HCT116 (cell line): Measurements from ENCODE around the gene MAPK10. TPM values are rescaled to one million over a fixed set of nuclear protein-coding genes. Genes with fewer than 3 reads are reported as not detected.

Experiments used
- ATAC-seq: fragments of 200-7000 bp; cut with Tn5 transposase; 2 replicates; pipeline ENCODE4 v1.9.1; 2020; ENCODE audit warnings: mild to moderate bottlenecking, moderate library complexity
- BruUV-seq: library from RNA; stranded (reverse); fragments of 400-500 nt; replicated peaks from 2 replicates; lab custom pipeline; 2021; lab: Mats Ljungman, UMichigan
- CTCF ChIA-PET: fragments of 300-600 bp; sonication (Branson Sonifier 250); formaldehyde crosslinking; loops from one replicate; lab custom pipeline; 2021; ENCODE audit warnings: antibody characterized with exemption; lab: Charles Lee
- POLR2A ChIA-PET: fragments of 300-600, 350-600 bp; sonication (Branson Sonifier 250); formaldehyde crosslinking; loops from one replicate; lab custom pipeline; 2021; ENCODE audit warnings: antibody characterized with exemption; lab: Charles Lee
- RAD21 ChIA-PET, 2 experiments: fragments of 300-600 bp; sonication (Branson Sonifier 250); formaldehyde crosslinking; loops; one replicate each; lab custom pipeline; 2023; ENCODE audit warnings: low total read pairs in 2 of 2; ENCODE audit not compliant: uncharacterized antibody in 2 of 2, unreplicated experiment in 2 of 2, low non-redundant PET in 1 of 2; lab: Charles Lee
- DNase-seq: peaks from one replicate; pipeline ENCODE4 v3.0.0-alpha.2; 2010; ENCODE audit warnings: low read depth, low spot score
- H2AFZ ChIP-seq: fragments of 200-600 bp; shearing (Covaris generic), sonication (generic); 2 replicates; pipeline ENCODE4 v1.6.1; 2017; ENCODE audit warnings: low read depth, mixed run types, mixed read lengths, antibody characterized with exemption, low read length; ENCODE audit not compliant: poor library complexity, severe bottlenecking
- H3K27ac ChIP-seq: 2 replicates; pipeline ENCODE4 v1.5.1; 2012; ENCODE audit warnings: low read depth, low read length
- H3K27me3 ChIP-seq: fragments of 200-600 bp; sonication (generic); 2 replicates; pipeline ENCODE4 v1.6.1; 2016; ENCODE audit warnings: mixed run types, low read length, mixed read lengths; ENCODE audit not compliant: insufficient read depth
- H3K36me3 ChIP-seq, 2 experiments: fragments of 200-500 bp in 1 of 2; fragments of 200-600 bp in 1 of 2; sonication (Bioruptor generic) in 1 of 2; sonication (generic) in 1 of 2; 2 replicates each; pipeline versions ENCODE4 v1.5.1 to v1.6.1; 2014 to 2016; ENCODE audit warnings: low read length in 2 of 2, inconsistent platforms in 1 of 2, mixed read lengths in 1 of 2, mixed run types in 1 of 2; ENCODE audit not compliant: insufficient read depth in 2 of 2, control insufficient read depth in 1 of 2
- H3K4me1 ChIP-seq, 2 experiments: fragments of 200-600 bp in 1 of 2; sonication (generic) in 1 of 2; 2 replicates each; pipeline versions ENCODE4 v1.5.1 to v1.6.1; 2012 to 2017; ENCODE audit warnings: low read length in 2 of 2, inconsistent platforms in 1 of 2, mild to moderate bottlenecking in 1 of 2, mixed read lengths in 1 of 2, mixed run types in 1 of 2, moderate library complexity in 1 of 2; ENCODE audit not compliant: insufficient read depth in 2 of 2, control insufficient read depth in 1 of 2
- H3K4me2 ChIP-seq: fragments of 200-600 bp; sonication (generic); 2 replicates; pipeline ENCODE4 v1.6.1; 2017; ENCODE audit warnings: mixed run types, low read length, mixed read lengths
- H3K4me3 ChIP-seq, 2 experiments: fragments of 200-600 bp in 1 of 2; sonication (generic) in 1 of 2; replicated peaks in 1 of 2; 2 replicates each; pipeline ENCODE4 v1.5.1; 2011 to 2016; ENCODE audit warnings: low read length in 2 of 2, control low read depth in 1 of 2, low read depth in 1 of 2, mild to moderate bottlenecking in 1 of 2, mixed read lengths in 1 of 2, mixed run types in 1 of 2
- H3K79me2 ChIP-seq: fragments of 200-600 bp; sonication (generic); 2 replicates; pipeline ENCODE4 v1.6.1; 2017; ENCODE audit warnings: mild to moderate bottlenecking, mixed run types, low read length, moderate library complexity, mixed read lengths; ENCODE audit not compliant: insufficient read depth
- H3K9ac ChIP-seq: fragments of 200-600 bp; sonication (generic); 2 replicates; pipeline ENCODE4 v1.6.1; 2016; ENCODE audit warnings: low read length, mixed read lengths
- H3K9me2 ChIP-seq: fragments of 200-600 bp; sonication (generic), shearing (Covaris generic); 2 replicates; pipeline ENCODE4 v1.6.1; 2017; ENCODE audit warnings: mixed run types, mild to moderate bottlenecking, moderate library complexity; ENCODE audit not compliant: insufficient read depth
- H3K9me3 ChIP-seq, 2 experiments: fragments of 200-500 bp in 1 of 2; fragments of 200-600 bp in 1 of 2; sonication (Bioruptor generic) in 1 of 2; sonication (generic) in 1 of 2; 2 replicates each; pipeline ENCODE4 v1.6.1; 2014 to 2017; ENCODE audit warnings: low read length in 2 of 2, mixed read lengths in 2 of 2, inconsistent platforms in 1 of 2, low read depth in 1 of 2, mild to moderate bottlenecking in 1 of 2, mixed run types in 1 of 2, moderate library complexity in 1 of 2; ENCODE audit not compliant: control insufficient read depth in 1 of 2, insufficient read depth in 1 of 2
- H4K20me1 ChIP-seq: fragments of 200-600 bp; sonication (generic), shearing (Covaris generic); 2 replicates; pipeline ENCODE4 v1.6.1; 2017; ENCODE audit warnings: mixed run types, mild to moderate bottlenecking, moderate library complexity; ENCODE audit not compliant: insufficient read depth
- ATF3 ChIP-seq: IDR thresholded peaks from 2 replicates; pipeline ENCODE4 v1.6.1; 2012
- CBX3 ChIP-seq: IDR thresholded peaks from 2 replicates; pipeline ENCODE4 v1.6.1; 2012; ENCODE audit warnings: low read depth
- CEBPB ChIP-seq: IDR thresholded peaks from 2 replicates; pipeline ENCODE4 v1.6.1; 2012; ENCODE audit warnings: low read depth
- CTCF ChIP-seq, 3 experiments: fragments of 200-600 bp in 1 of 3; sonication (generic) in 1 of 3; IDR thresholded peaks in 2 of 3; conservative IDR thresholded peaks in 1 of 3; 2 replicates each; pipeline ENCODE4 v1.5.1; 2012 to 2017; ENCODE audit warnings: low read depth in 2 of 3, low read length in 2 of 3, antibody characterized with exemption in 1 of 3, borderline replicate concordance in 1 of 3, control low read depth in 1 of 3, mild to moderate bottlenecking in 1 of 3, mixed read lengths in 1 of 3, mixed run types in 1 of 3, moderate library complexity in 1 of 3; ENCODE audit not compliant: insufficient read depth in 1 of 3
- EGR1 ChIP-seq: IDR thresholded peaks from 2 replicates; pipeline ENCODE4 v1.6.1; 2012; ENCODE audit warnings: low read depth
- ELF1 ChIP-seq: IDR thresholded peaks from 2 replicates; pipeline ENCODE4 v1.6.1; 2012; ENCODE audit warnings: low read depth, borderline replicate concordance
- EZH2 ChIP-seq: fragments of 200-600 bp; sonication (generic); IDR thresholded peaks from 2 replicates; pipeline ENCODE4 v1.6.1; 2017; ENCODE audit warnings: antibody characterized with exemption, mixed run types
- EZH2phosphoT487 ChIP-seq: fragments of 200-600 bp; IDR thresholded peaks from 2 replicates; pipeline ENCODE4 v1.6.1; 2018; ENCODE audit warnings: antibody characterized with exemption, borderline replicate concordance
- FOSL1 ChIP-seq: IDR thresholded peaks from 2 replicates; pipeline ENCODE4 v1.6.1; 2012; ENCODE audit warnings: low read depth
- JUND ChIP-seq: IDR thresholded peaks from 2 replicates; pipeline ENCODE4 v1.6.1; 2012
- POLR2A ChIP-seq: IDR thresholded peaks from 2 replicates; pipeline ENCODE4 v1.7.0; 2011; ENCODE audit warnings: borderline replicate concordance; ENCODE audit not compliant: insufficient read depth, insufficient read length; ENCODE audit errors: extremely low read depth
- POLR2AphosphoS5 ChIP-seq: IDR thresholded peaks from 2 replicates; pipeline ENCODE4 v1.6.1; 2011; ENCODE audit warnings: mild to moderate bottlenecking, low read depth, low read length, moderate library complexity
- RAD21 ChIP-seq: IDR thresholded peaks from 2 replicates; pipeline ENCODE4 v1.6.1; 2012; ENCODE audit warnings: low read depth, mild to moderate bottlenecking
- REST ChIP-seq: IDR thresholded peaks from 2 replicates; pipeline ENCODE4 v1.6.1; 2012; ENCODE audit warnings: low read depth
- SIN3A ChIP-seq: IDR thresholded peaks from 2 replicates; pipeline ENCODE4 v1.6.1; 2012; ENCODE audit warnings: low read depth
- SP1 ChIP-seq: IDR thresholded peaks from 2 replicates; pipeline ENCODE4 v1.6.1; 2012; ENCODE audit warnings: low read depth
- YY1 ChIP-seq: IDR thresholded peaks from 2 replicates; pipeline ENCODE4 v1.6.1; 2011; ENCODE audit warnings: low read length, low read depth, moderate library complexity, mild to moderate bottlenecking; ENCODE audit not compliant: insufficient replicate concordance; ENCODE audit errors: extremely low read depth
- ZBTB33 ChIP-seq: IDR thresholded peaks from 2 replicates; pipeline ENCODE4 v1.6.1; 2011; ENCODE audit warnings: mild to moderate bottlenecking, low read length, moderate library complexity; ENCODE audit not compliant: insufficient replicate concordance; ENCODE audit errors: extremely low read depth
- ZFX ChIP-seq: fragments of 450-650 bp; IDR thresholded peaks from 2 replicates; pipeline ENCODE4 v1.6.1; 2017
- ZNF274 ChIP-seq: fragments of 200-500 bp; sonication (Bioruptor generic); IDR thresholded peaks from 2 replicates; pipeline ENCODE4 v1.6.1; 2014; ENCODE audit warnings: mild to moderate bottlenecking, low read depth, low read length, inconsistent platforms
- intact Hi-C: fragments of 100-400 bp; cut with micrococcal nuclease; formaldehyde crosslinking; loops from 2 replicates; pipeline ENCODE4 v1.10.0; 2022
- total RNA-seq: library from RNA; stranded (reverse); gene quantifications from one replicate; pipeline ENCODE4 v1.2.1, GENCODE V29; 2021; ENCODE audit not compliant: unreplicated experiment

The MAPK10 gene
- total RNA-seq, 1 experiment from 2014 or later: 0.52 TPM

- TF ChIP-seq REST (no peak), YY1 (no peak), RAD21 (no peak), EZH2phosphoT487 (no peak), SP1 (no peak)
These were observed 242.0 kb downstream of the MAPK10 start (continued) for GRCh38 chr4:86117705-86118302.

- intact Hi-C loops: no loop called here
- BruUV-seq: no TSS peak
- TF ChIP-seq ZBTB33 (no peak), POLR2AphosphoS5 (no peak), CBX3 (no peak), ATF3 (no peak), ZFX (no peak), CEBPB (no peak), CTCF (IDR thresholded peaks at IDR 0.05 in 2 of 3, conservative IDR thresholded peaks at IDR 0.05 in 1 of 3; ENCODE audit: borderline replicate concordance in 1 of 3, insufficient read depth in 1 of 3, low read depth in 2 of 3, low read length in 2 of 3) (no peak), POLR2A (no peak), FOSL1 (no peak), JUND (no peak), SIN3A (no peak), YY1 (no peak), EZH2 (no peak), ZNF274 (no peak), RAD21 (no peak), ELF1 (no peak), EGR1 (no peak)
These were observed 245.3 kb downstream of the MAPK10 start for GRCh38 chr4:86114563-86114962.

More at GRCh38 chr4:86114563-86114962, 245.3 kb downstream of the MAPK10 start:
- no peak overlapping the region for H2AFZ ChIP-seq
- no peaks in the 10 kb centered on the region for H3K9me2 ChIP-seq
- no peaks in the 10 kb centered on the region for H4K20me1 ChIP-seq
- CTCF ChIA-PET: no interaction called here
- no peak overlapping the region for H3K4me3 ChIP-seq
- no peaks in the 10 kb centered on the region for H3K79me2 ChIP-seq
- POLR2A ChIA-PET: no interaction called here
- H3K4me1 ChIP-seq: no peaks in the 10 kb centered on the region
- no peak overlapping the region for H3K4me2 ChIP-seq
- H3K27ac ChIP-seq: no peak overlapping the region
- H3K9ac ChIP-seq: no peak overlapping the region
- H3K27me3 ChIP-seq: no peaks in the 10 kb centered on the region
- RAD21 ChIA-PET: no interaction called here
- no peaks in the 10 kb centered on the region for H3K9me3 ChIP-seq
- ATAC-seq (no peak), DNase-seq (no peak)
- H3K36me3 ChIP-seq: no peaks in the 10 kb centered on the region
